Right hindlimb (tissue), 1 donor: ENCODE measurements around the gene OVOL1.
"Not testable (repeated sequence)": the region's sequence is repeated elsewhere in the genome, so short reads cannot be mapped to it uniquely, and the experiment has no call there.

Source experiments
- DNase-seq: peaks from one replicate; pipeline ENCODE4 v3.0.0-alpha.2; 2018

The OVOL1 gene

GRCh38 chr11:65786786-65787636 lies at the start of gene OVOL1:
Gene OVOL1, plus strand, starts transcription at chr11:65787063. Its CDS starts 311 bp downstream, at chr11:65787374.
- no peak for DNase-seq

DNA sequence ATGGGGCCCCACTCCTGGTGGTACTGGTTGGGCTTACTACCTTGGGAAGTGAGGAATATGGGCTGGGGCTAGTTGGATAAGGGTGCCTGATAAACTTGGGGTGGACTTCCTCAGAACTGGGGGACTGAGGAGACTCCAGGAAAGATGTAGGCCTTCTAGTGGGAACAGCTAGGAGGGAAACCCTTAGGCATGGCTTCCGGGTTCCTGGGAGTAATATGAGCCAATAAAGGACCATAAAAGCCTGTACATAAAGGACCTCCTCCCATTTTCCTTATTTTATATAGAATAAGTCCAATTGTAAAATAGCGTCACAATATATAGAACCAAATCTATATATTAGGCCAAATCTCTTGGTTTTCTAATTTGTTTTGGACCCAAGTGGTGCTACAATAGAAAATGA lies 47.8 kb upstream of the OVOL1 start:
- DNase-seq, result no peak

DNA sequence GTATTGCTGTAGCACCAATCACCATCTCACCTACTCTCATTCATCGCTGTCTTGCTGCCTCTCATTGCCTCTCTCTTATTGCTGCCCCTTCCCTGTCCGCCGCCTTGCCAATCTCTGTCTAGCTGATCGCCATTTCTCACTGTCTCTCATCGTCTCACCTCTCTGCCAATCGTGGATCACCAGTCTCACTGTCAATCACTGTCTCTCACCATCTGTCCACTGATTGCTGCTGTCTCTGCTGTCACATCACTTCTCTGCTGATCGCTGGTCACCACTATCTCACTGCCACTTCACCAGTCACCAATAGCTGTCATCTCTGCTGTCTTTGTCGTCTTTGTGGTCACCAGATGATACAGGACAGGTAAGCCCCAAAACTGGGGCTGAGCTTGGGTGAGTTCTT lies 45.7 kb upstream of the OVOL1 start:
- no peak for DNase-seq

GRCh38 chr11:65742353-65742752 lies 44.5 kb upstream of the OVOL1 start:
- no peak for DNase-seq

DNA sequence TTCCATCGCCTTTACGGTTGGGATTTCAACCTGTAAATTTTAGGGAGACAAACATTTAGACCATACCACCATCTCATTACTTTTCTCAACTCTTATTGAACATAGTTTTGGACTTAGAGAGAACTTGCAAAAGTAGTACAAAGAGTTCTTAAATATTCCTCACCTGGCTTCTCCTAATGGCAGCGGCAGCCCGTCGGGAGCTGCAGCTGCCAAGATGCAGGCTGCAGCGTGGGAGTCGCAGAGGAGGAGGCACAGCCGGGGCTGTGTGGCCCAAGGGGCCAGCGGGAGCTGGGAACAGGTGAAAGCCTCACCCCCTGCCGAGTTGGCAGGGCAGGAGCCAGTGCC lies 43.2 kb upstream of the OVOL1 start:
- no peak for DNase-seq

- no peak for DNase-seq
Measured at GRCh38 chr11:65744026-65744698, 42.7 kb upstream of the OVOL1 start.

- DNase-seq, result no peak
Measured at GRCh38 chr11:65744699-65745042, 42.2 kb upstream of the OVOL1 start.

GRCh38 chr11:65745049-65745448 lies 41.8 kb upstream of the OVOL1 start:
- DNase-seq, result no peak

DNA sequence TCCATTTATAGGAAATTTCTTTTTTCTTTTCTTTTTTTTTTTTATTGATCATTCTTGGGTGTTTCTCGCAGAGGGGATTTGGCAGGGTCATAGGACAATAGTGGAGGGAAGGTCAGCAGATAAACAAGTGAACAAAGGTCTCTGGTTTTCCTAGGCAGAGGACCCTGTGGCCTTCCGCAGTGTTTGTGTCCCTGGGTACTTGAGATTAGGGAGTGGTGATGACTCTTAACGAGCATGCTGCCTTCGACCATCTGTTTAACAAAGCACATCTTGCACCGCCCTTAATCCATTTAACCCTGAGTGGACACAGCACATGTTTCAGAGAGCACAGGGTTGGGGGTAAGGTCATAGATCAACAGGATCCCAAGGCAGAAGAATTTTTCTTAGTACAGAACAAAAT lies 24.7 kb upstream of the OVOL1 start:
- not testable (repeated sequence) for DNase-seq

DNA sequence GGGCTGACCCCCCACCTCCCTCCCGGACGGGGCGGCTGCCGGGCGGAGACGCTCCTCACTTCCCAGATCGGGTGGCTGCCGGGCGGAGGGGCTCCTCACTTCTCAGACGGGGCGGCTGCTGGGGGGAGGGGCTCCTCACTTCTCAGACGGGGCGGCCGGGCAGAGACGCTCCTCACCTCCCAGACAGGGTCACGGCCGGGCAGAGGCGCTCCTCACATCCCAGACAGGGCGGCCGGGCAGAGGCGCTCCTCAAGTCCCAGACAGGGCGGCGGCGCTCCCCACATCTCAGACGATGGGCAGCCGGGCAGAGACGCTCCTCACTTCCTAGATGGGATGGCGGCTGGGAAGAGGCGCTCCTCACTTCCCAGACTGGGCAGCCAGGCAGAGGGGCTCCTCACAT lies 24.0 kb upstream of the OVOL1 start:
- DNase-seq, result not testable (repeated sequence)

GRCh38 chr11:65764434-65764833 lies 22.4 kb upstream of the OVOL1 start:
- no peak for DNase-seq

DNA sequence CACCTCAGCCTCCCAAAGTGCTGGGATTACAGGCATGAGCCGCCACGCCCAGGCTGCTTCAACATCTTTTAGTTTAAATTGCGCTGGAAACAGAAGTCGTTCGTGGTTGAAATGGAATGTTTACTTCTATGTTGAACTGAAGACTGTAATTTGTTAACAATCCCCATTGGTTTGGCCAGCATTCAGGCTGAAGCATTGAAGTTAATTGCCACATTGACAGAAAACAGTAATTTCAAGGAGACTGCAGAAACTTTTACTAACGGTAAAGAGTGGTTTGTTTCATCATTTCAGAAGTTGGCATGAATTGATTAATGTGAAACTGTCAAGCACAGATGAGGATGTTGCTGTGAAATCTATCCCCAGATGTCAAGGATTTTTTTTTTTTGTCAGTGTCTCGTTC lies 20.3 kb upstream of the OVOL1 start:
- DNase-seq, result no peak

DNA sequence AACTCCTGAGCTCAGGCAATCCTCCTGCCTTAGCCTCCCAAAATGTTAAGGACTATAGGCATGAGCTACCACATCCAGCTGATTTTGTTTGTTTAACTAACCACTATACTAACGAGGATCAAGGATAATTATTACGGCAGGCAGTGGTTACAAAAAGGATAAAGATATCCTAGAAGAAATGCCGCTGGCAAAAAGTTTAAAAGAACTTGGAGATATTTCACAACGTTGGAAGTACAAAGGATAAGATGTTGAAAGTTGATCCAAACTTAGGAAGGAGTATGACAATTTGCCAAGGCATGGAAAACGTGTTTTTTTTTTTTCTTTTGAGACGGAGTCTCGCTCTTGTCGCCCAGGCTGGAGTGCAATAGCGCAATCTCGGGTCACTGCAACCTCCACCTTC lies 19.5 kb upstream of the OVOL1 start:
- no peak for DNase-seq

GRCh38 chr11:65767806-65768205 lies 19.1 kb upstream of the OVOL1 start:
- DNase-seq, result not testable (repeated sequence)

DNA sequence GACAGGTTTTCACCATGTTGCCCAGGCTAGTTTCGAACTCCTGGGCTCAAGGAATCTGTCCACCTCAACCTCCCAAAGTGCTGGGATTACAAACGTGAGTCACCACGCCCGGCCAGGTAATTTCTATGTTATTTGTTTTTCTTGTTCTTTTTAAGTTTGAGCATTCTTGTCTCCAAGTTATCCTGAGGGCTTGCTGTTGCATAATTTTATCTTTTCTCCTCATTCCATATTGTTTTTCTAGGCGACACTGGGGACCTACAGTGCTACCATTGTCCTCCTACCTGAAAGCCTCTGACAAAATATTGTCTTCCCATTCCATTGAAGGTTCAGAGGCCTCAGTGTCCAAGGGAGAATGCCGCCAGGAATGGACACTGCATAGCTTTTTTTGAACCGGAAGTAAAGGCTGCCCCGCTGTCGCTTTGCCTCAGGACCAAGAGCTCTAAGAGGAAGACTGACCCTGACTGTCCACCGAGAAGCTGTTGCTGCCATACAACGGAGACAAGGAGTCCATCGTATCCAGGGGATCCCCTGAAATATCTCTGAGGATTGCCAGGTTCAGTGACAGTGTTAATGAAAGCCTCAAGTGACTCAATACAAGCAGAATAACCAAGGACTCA lies 15.8 kb upstream of the OVOL1 start:
- DNase-seq, result no peak

DNA sequence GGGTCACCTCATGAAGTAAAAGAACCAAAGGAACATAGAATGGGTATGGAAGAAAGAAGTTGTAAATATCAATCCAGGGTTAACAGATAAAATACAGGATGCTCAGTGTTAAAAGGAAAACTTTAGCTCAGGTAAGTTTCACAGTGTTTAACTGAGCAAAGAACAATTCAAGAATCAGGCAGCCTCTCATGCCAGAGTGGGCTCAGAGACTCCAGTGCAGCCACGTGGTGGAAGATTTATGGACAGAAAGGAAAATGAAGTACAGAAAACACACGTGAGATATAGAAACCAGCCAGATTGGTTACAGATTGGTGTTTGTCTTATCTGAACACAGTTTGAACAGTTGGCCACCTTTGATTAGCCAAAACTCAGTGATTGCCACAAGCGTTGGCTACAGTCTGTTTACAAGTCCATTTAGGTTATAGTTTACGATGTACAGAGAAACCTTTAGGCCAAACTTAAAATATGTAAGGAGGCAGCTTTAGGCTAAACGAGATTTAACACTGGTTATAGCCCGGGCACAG lies 15.2 kb upstream of the OVOL1 start:
- no peak for DNase-seq

DNA sequence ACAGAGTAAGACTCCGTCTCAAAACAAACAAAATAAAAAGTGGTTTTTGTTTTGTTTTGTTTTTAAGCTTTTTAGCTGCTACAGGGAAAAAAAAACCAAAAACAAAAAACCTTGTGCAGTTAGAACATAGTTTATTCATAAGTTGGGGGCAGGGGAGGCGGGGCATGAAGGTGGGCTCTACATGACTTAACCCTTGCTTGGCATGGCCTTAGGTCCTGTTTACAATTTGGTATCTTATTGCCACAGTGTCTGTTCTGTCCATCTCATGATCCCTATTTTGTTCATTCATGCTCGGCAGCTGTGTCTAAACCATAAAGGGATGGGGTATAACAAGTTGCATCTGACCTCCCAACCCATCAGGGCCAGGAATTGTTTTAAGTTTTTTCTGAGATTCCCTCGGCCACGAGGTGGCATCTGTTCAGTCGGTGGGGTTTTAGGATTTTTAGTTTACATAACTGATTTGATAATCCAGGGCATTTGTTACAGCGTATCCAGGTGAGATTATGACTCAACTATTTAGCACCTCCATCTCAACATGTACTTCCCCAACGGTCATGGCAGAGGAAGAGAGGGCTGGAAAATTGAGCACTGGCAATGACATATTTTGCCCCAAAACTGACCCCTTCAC lies 13.0 kb upstream of the OVOL1 start:
- DNase-seq, result no peak

GRCh38 chr11:65774525-65775306 lies 12.1 kb upstream of the OVOL1 start:
- no peak for DNase-seq

GRCh38 chr11:65776196-65776595 lies 10.7 kb upstream of the OVOL1 start:
- no peak for DNase-seq

- no peak for DNase-seq
Measured at GRCh38 chr11:65776710-65777141, 10.1 kb upstream of the OVOL1 start.

- no peak for DNase-seq
Measured at GRCh38 chr11:65777241-65777640, 9.6 kb upstream of the OVOL1 start.

DNA sequence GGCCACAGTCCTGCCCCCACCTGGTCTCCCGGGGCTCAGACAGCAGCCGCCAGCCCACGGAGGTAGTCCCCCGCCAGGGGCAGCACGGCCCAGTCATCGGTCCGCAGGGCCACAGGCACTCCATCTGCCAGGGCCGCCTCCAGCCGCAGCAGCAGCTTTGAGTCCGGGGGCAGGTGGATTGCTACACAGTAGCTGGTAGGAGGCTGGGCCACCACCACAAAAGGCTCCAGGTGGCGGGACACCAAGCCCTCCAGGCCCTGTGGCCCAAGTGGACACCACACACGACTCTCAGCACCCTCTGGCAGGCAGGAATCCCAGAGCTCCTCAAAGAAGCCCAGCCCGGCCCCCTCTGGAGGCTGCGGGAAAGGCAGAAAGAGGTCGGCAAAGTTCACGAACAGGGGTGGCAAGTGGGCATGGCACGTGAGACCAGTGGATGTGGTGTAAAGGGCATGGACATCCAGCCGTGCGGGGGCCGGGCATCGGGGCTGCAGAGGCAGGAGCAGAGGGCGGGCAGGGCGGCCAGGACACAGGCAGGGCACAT lies 9.0 kb upstream of the OVOL1 start:
- no peak for DNase-seq
